T-helper 22 cell (primary cell): ENCODE results near the gene OR4B1.
"Not testable (repeated sequence)": the region's sequence is repeated elsewhere in the genome, so short reads cannot be mapped to it uniquely, and the experiment has no call there.

Source experiments
- DNase-seq: peaks from one replicate; pipeline ENCODE4 v3.0.0-alpha.2; 2020; ENCODE audit warnings: low read depth

Gene OR4B1

GRCh38 chr11:48216510-48216909, at the start of gene OR4B1:
TSS of gene OR4B1 (plus strand) at chr11:48216810. CDS start at chr11:48216810, 0 bp downstream.
- DNase-seq: no peak

- DNase-seq: no peak
Observed at GRCh38 chr11:48167380-48167779, 49.2 kb upstream of the OR4B1 start.

GRCh38 chr11:48168815-48169214, 47.8 kb upstream of the OR4B1 start:
- no peak for DNase-seq

- no peak for DNase-seq
Observed at GRCh38 chr11:48169259-48169658, 47.4 kb upstream of the OR4B1 start.

GRCh38 chr11:48169717-48170116, 46.9 kb upstream of the OR4B1 start:
- no peak for DNase-seq

- no peak for DNase-seq
Observed at GRCh38 chr11:48170241-48171233, 46.1 kb upstream of the OR4B1 start.

- DNase-seq: no peak
Observed at GRCh38 chr11:48172818-48173609, 43.6 kb upstream of the OR4B1 start.

- DNase-seq: no peak
Observed at GRCh38 chr11:48177661-48178060, 38.9 kb upstream of the OR4B1 start.

GRCh38 chr11:48180627-48181026, 36.0 kb upstream of the OR4B1 start:
- no peak for DNase-seq

- DNase-seq: no peak
Observed at GRCh38 chr11:48182860-48183526, 33.6 kb upstream of the OR4B1 start.

GRCh38 chr11:48184452-48184851, 32.2 kb upstream of the OR4B1 start:
- DNase-seq: no peak

- DNase-seq: peak; percentile 2
Observed at GRCh38 chr11:48190906-48191654, 25.5 kb upstream of the OR4B1 start.

GRCh38 chr11:48193876-48194275, 22.7 kb upstream of the OR4B1 start:
- DNase-seq: no peak

GRCh38 chr11:48207881-48208280, 8.7 kb upstream of the OR4B1 start:
- DNase-seq: no peak

- no peak for DNase-seq
Observed at GRCh38 chr11:48210052-48210451, 6.6 kb upstream of the OR4B1 start.

GRCh38 chr11:48228761-48229160, 12.2 kb downstream of the OR4B1 start:
- DNase-seq: no peak

- not testable (repeated sequence) for DNase-seq
Observed at GRCh38 chr11:48230057-48230456, 13.4 kb downstream of the OR4B1 start.

- DNase-seq: no peak
Observed at GRCh38 chr11:48237727-48238126, 21.1 kb downstream of the OR4B1 start.

- DNase-seq: no peak
Observed at GRCh38 chr11:48242501-48242900, 25.9 kb downstream of the OR4B1 start.

- no peak for DNase-seq
Observed at GRCh38 chr11:48244804-48245203, 28.2 kb downstream of the OR4B1 start, which contains the start of gene OR4X2. TSS of gene OR4X2 (plus strand) at chr11:48245104. CDS start at chr11:48245104, 0 bp downstream.

GRCh38 chr11:48248902-48249301, 32.3 kb downstream of the OR4B1 start:
- DNase-seq: no peak
